ENCODE results near the gene ZNF426.

DNA sequence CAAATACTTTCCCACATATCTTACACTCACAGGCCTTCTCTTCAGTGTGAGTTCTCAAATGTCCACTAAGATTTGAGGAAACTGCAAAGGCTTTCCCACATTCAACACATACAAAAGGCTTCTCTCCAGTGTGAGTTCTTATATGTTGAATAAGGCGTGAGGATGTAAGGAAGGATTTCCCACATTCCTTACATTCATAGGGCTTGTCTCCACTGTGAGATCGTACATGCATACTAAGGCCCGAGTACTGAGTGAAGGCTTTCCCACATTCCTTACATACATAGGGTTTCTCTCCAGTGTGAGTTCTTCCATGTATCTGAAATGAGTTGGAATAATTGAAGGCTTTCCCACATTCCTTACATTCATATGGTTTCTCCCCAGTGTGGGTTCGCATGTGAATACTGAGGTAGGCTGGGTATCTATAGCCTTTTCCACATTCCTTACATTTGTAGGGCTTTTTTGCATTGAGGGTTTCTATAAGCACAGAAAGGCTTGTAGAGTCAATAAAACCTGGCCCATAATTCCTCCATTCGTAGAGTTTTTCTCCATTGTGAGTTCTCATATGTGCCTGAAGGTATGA lies 9.6 kb downstream of the ZNF426 start:
- TF ChIP-seq YY1 (IDR thresholded peaks at IDR 0.05; ENCODE audit: insufficient read depth, insufficient read length) (no peak), ZNF274 (IDR thresholded peaks at IDR 0.05; ENCODE audit: low read depth, low read length) (peak; percentile 94), SUZ12 (IDR thresholded peaks at IDR 0.05; ENCODE audit: extremely low read depth, insufficient read depth, insufficient read length) (no peak)

Measured in NT2/D1 (cell line).